ENCODE results near the gene PEX14. TPM values are rescaled to one million over a fixed set of nuclear protein-coding genes. Genes with fewer than 3 reads are reported as not detected.

PEX14 gene
- total and polyA plus RNA-seq, 2 donors (not counting 3 experiments of a cell fraction or from before 2014, with no cell fraction given) = 19.5 to 26.5 TPM

DNA sequence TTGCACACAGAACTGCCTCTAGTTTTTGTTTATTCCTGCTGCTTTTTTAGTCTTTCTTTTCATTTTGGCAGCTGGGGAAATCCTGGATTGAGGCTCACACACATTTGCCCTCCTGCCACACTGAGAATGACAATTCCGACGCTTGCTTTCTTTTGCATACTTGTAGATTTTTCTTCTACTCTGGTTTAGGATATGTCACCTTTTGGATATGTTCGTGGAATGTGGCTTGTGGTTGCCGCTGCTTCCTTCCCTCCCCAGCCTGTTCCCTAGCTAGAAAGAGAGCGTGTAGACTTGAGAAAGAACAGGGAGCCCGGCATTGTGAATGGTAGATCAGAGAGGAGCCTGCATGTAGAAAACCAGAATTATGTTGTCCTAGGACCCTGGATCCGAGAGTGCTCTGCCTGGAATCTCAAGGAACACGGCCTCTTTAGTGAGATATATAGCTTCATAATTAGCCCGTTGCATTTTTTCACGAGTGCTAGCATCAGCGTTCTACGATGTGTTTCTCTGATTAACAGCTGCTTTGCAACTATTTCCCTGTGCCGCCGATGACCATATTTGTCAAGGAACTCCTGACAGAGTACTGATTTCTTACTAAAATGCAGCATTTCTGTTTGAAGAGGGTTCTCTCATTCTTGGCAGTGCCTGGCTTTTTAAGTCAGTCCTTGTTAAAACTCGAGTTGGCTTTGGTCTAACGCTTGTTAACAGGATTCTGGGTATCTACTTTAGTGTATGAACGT is 56.2 kb downstream of the PEX14 start:
- TF ChIP-seq EZH2 (IDR thresholded peaks at IDR 0.05; ENCODE audit: borderline replicate concordance, low read depth, low read length, severe bottlenecking) (no peak), POLR2A (IDR thresholded peaks at IDR 0.05; ENCODE audit: low read depth, low read length) (no peak), GATA2 (IDR thresholded peaks at IDR 0.05; ENCODE audit: insufficient read depth, insufficient read length, low read depth, low read length) (no peak), JUN (IDR thresholded peaks at IDR 0.05; ENCODE audit: borderline replicate concordance, insufficient read depth, insufficient read length, low read depth) (no peak), FOS (IDR thresholded peaks at IDR 0.05; ENCODE audit: borderline replicate concordance, insufficient read depth, low read length) (no peak), MYC (IDR thresholded peaks at IDR 0.05; ENCODE audit: low read depth, low read length) (no peak), POLR2AphosphoS5 (IDR thresholded peaks at IDR 0.05; ENCODE audit: insufficient read depth, low read depth, low read length) (no peak)
- TF ChIP-seq, protein P1, sequence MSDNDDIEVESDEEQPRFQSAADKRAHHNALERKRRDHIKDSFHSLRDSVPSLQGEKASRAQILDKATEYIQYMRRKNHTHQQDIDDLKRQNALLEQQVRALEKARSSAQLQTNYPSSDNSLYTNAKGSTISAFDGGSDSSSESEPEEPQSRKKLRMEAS (IDR thresholded peaks at IDR 0.05; ENCODE audit: insufficient read depth, insufficient read length) = no peak
- TF ChIP-seq, protein P2, sequence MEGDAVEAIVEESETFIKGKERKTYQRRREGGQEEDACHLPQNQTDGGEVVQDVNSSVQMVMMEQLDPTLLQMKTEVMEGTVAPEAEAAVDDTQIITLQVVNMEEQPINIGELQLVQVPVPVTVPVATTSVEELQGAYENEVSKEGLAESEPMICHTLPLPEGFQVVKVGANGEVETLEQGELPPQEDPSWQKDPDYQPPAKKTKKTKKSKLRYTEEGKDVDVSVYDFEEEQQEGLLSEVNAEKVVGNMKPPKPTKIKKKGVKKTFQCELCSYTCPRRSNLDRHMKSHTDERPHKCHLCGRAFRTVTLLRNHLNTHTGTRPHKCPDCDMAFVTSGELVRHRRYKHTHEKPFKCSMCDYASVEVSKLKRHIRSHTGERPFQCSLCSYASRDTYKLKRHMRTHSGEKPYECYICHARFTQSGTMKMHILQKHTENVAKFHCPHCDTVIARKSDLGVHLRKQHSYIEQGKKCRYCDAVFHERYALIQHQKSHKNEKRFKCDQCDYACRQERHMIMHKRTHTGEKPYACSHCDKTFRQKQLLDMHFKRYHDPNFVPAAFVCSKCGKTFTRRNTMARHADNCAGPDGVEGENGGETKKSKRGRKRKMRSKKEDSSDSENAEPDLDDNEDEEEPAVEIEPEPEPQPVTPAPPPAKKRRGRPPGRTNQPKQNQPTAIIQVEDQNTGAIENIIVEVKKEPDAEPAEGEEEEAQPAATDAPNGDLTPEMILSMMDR (IDR thresholded peaks at IDR 0.05; ENCODE audit: extremely low read depth in 1 of 2, insufficient read depth in 1 of 2, low read depth in 1 of 2, low read length in 2 of 2) = no peak
- no peaks in the 10 kb centered on the region for H4K20me1 ChIP-seq (replicated peaks; ENCODE audit: control insufficient read depth, extremely low read depth, insufficient read depth, low read length)
- no peak overlapping the region for H3K4me3 ChIP-seq (replicated peaks in 1 of 3; ENCODE audit: insufficient read depth in 1 of 3, low read depth in 1 of 3, low read length in 3 of 3)
- FAIRE-seq = no peak
- no peaks in the 10 kb centered on the region for H3K9me1 ChIP-seq (replicated peaks; ENCODE audit: control insufficient read depth, extremely low read depth, insufficient read depth, low read length)
- intact Hi-C loops (cut with micrococcal nuclease) = no loop called here
- dilution Hi-C loops (cut with MboI; ENCODE audit: extremely low pct_ligation_motif_present, low sequenced_read_pairs) = no loop called here
- no peak overlapping the region for H3K9ac ChIP-seq (replicated peaks; ENCODE audit: extremely low read depth, insufficient read depth, low read length)
- ChIA-PET CTCF (interaction anchor here (0.8 to 2.1 kb wide), 4 partner anchors 8 to 339 kb away, joined by 3 to 5 read pairs (median 4); no protein-coding TSS in a partner anchor), POLR2A (no interaction called here)
- no peaks in the 10 kb centered on the region for H3K36me3 ChIP-seq (ENCODE audit: control insufficient read depth in 2 of 2, extremely low read depth in 1 of 2, insufficient read depth in 2 of 2, low read length in 2 of 2)
- H3K9me3 ChIP-seq (replicated peaks; ENCODE audit: control insufficient read depth, insufficient read depth, low read length) = no peaks in the 10 kb centered on the region
- H3K4me1 ChIP-seq (ENCODE audit: control insufficient read depth, extremely low read depth, insufficient read depth, low read length) = peaks cover 30% of the 10 kb centered on the region
- no peak overlapping the region for H3K27ac ChIP-seq (ENCODE audit: insufficient read depth, low read depth, low read length)
- no peak overlapping the region for H3K4me2 ChIP-seq (ENCODE audit: insufficient read depth, low read length)
- peaks cover 7% of the 10 kb centered on the region for H3K79me2 ChIP-seq (ENCODE audit: control insufficient read depth, insufficient read depth, low read length)
- BruUV-seq (replicated peaks) = no TSS peak
- no peaks in the 10 kb centered on the region for H3K27me3 ChIP-seq (ENCODE audit: control insufficient read depth in 2 of 2, insufficient read depth in 2 of 2, low read length in 2 of 2)
- no peak overlapping the region for H2AFZ ChIP-seq (ENCODE audit: low read depth, low read length)
- DNase-seq (ENCODE audit: low read depth, low spot score) = no peak

Measured in endothelial cell of umbilical vein (primary cell).